Rectal smooth muscle tissue (tissue), 1 donor: ENCODE measurements around the gene EFHD2.

Experiments
- H3K27ac ChIP-seq: one replicate; pipeline ENCODE4 v1.7.0; 2013; ENCODE audit warnings: low read depth, low read length, inconsistent platforms
- H3K27me3 ChIP-seq: one replicate; pipeline ENCODE4 v1.7.0; 2013; ENCODE audit warnings: low read length; ENCODE audit not compliant: control insufficient read depth, insufficient read depth
- H3K36me3 ChIP-seq: one replicate; pipeline ENCODE4 v1.7.0; 2013; ENCODE audit warnings: low read length; ENCODE audit not compliant: control insufficient read depth, insufficient read depth
- H3K4me1 ChIP-seq: one replicate; pipeline ENCODE4 v1.7.0; 2013; ENCODE audit warnings: low read length; ENCODE audit not compliant: control insufficient read depth, insufficient read depth
- H3K4me3 ChIP-seq: one replicate; pipeline ENCODE4 v1.7.0; 2013; ENCODE audit warnings: low read length
- H3K9ac ChIP-seq: one replicate; pipeline ENCODE4 v1.7.0; 2013; ENCODE audit warnings: low read length

EFHD2 gene

GRCh38 chr1:15408890-15409387 is 749 bp upstream of the EFHD2 start:
- Histone ChIP-seq H3K4me1 (peaks cover 17% of the 10 kb centered on the region), H3K27ac (peak overlapping the region; percentile 46), H3K4me3 (peak overlapping the region; percentile 70), H3K36me3 (no peaks in the 10 kb centered on the region), H3K9ac (peak overlapping the region; percentile 13), H3K27me3 (no peaks in the 10 kb centered on the region)

- no peaks in the 10 kb centered on the region for H3K27me3 ChIP-seq
- peak overlapping the region; percentile 42 for H3K9ac ChIP-seq
- H3K4me1 ChIP-seq, result peaks cover 17% of the 10 kb centered on the region
- H3K4me3 ChIP-seq, result peak overlapping the region; percentile 70
- H3K36me3 ChIP-seq, result no peaks in the 10 kb centered on the region
- H3K27ac ChIP-seq, result peak overlapping the region; percentile 42
Measured at GRCh38 chr1:15410223-15410883, 665 bp downstream of the EFHD2 start.

- no peaks in the 10 kb centered on the region for H3K27me3 ChIP-seq
- peaks cover 20% of the 10 kb centered on the region for H3K4me1 ChIP-seq
- peak overlapping the region; percentile 42 for H3K9ac ChIP-seq
- H3K36me3 ChIP-seq, result no peaks in the 10 kb centered on the region
- H3K27ac ChIP-seq, result no peak overlapping the region
- peak overlapping the region; percentile 70 for H3K4me3 ChIP-seq
Measured at GRCh38 chr1:15410884-15411245, 1.2 kb downstream of the EFHD2 start.

- peak overlapping the region; percentile 46 for H3K9ac ChIP-seq
- peak overlapping the region; percentile 70 for H3K4me3 ChIP-seq
- H3K4me1 ChIP-seq, result peaks cover 27% of the 10 kb centered on the region
- H3K36me3 ChIP-seq, result no peaks in the 10 kb centered on the region
- H3K27me3 ChIP-seq, result no peaks in the 10 kb centered on the region
- H3K27ac ChIP-seq, result no peak overlapping the region
Measured at GRCh38 chr1:15411593-15412137, 2.0 kb downstream of the EFHD2 start.

GRCh38 chr1:15412175-15412800 is 2.6 kb downstream of the EFHD2 start:
- no peaks in the 10 kb centered on the region for H3K36me3 ChIP-seq
- H3K9ac ChIP-seq, result peak overlapping the region; percentile 27
- peak overlapping the region; percentile 70 for H3K4me3 ChIP-seq
- H3K27me3 ChIP-seq, result no peaks in the 10 kb centered on the region
- H3K27ac ChIP-seq, result no peak overlapping the region
- H3K4me1 ChIP-seq, result peaks cover 24% of the 10 kb centered on the region

- no peaks in the 10 kb centered on the region for H3K36me3 ChIP-seq
- H3K27me3 ChIP-seq, result no peaks in the 10 kb centered on the region
- peaks cover 19% of the 10 kb centered on the region for H3K4me1 ChIP-seq
- no peak overlapping the region for H3K9ac ChIP-seq
- H3K4me3 ChIP-seq, result peak overlapping the region; percentile 70
- no peak overlapping the region for H3K27ac ChIP-seq
Measured at GRCh38 chr1:15412843-15413242, 3.2 kb downstream of the EFHD2 start.

GRCh38 chr1:15413563-15414444 is 4.1 kb downstream of the EFHD2 start:
- H3K27ac ChIP-seq, result no peak overlapping the region
- H3K27me3 ChIP-seq, result no peaks in the 10 kb centered on the region
- H3K36me3 ChIP-seq, result no peaks in the 10 kb centered on the region
- H3K4me3 ChIP-seq, result no peak overlapping the region
- no peak overlapping the region for H3K9ac ChIP-seq
- H3K4me1 ChIP-seq, result peaks cover 18% of the 10 kb centered on the region

- H3K9ac ChIP-seq, result no peak overlapping the region
Measured at GRCh38 chr1:15414445-15414983, 4.8 kb downstream of the EFHD2 start.

GRCh38 chr1:15417059-15417934 is 7.6 kb downstream of the EFHD2 start:
- Histone ChIP-seq H3K4me1 (peaks cover 19% of the 10 kb centered on the region), H3K4me3 (no peak overlapping the region), H3K27ac (no peak overlapping the region), H3K36me3 (no peaks in the 10 kb centered on the region), H3K27me3 (no peaks in the 10 kb centered on the region), H3K9ac (no peak overlapping the region)

More at GRCh38 chr1:15414445-15414983, 4.8 kb downstream of the EFHD2 start:
- no peaks in the 10 kb centered on the region for H3K27me3 ChIP-seq
- H3K27ac ChIP-seq, result no peak overlapping the region
- no peaks in the 10 kb centered on the region for H3K36me3 ChIP-seq
- H3K4me1 ChIP-seq, result peaks cover 23% of the 10 kb centered on the region
- no peak overlapping the region for H3K4me3 ChIP-seq

GRCh38 chr1:15418806-15419515 is 9.3 kb downstream of the EFHD2 start:
- H3K27ac ChIP-seq, result no peak overlapping the region
- peaks cover 19% of the 10 kb centered on the region for H3K4me1 ChIP-seq
- H3K9ac ChIP-seq, result no peak overlapping the region
- no peaks in the 10 kb centered on the region for H3K27me3 ChIP-seq
- no peak overlapping the region for H3K4me3 ChIP-seq
- H3K36me3 ChIP-seq, result no peaks in the 10 kb centered on the region
